CD4-positive, alpha-beta memory T cell (primary cell): ENCODE data around the gene APOL3. TPM values are rescaled to one million over a fixed set of nuclear protein-coding genes. Genes with fewer than 3 reads are reported as not detected.
A peak's percentile ranks its signal among the peaks of the same experiment; 100 is the strongest.
"Not testable (repeated sequence)": the region's sequence is repeated elsewhere in the genome, so short reads cannot be mapped to it uniquely, and the experiment has no call there.

Experiments
- CTCF ChIA-PET: fragments of 350-600 bp; sonication (Branson Sonifier 250); formaldehyde crosslinking; loops from one replicate; lab custom pipeline; 2021; ENCODE audit warnings: inconsistent platforms; ENCODE audit not compliant: partially characterized antibody; lab: Charles Lee
- POLR2A ChIA-PET: fragments of 350-600 bp; sonication (Branson Sonifier 250); formaldehyde crosslinking; loops from one replicate; lab custom pipeline; 2021; ENCODE audit not compliant: partially characterized antibody; lab: Charles Lee
- DNase-seq, 5 donors: peaks; one replicate each; pipeline versions ENCODE4 v3.0.0 to v3.0.0-alpha.2; 2020 to 2022; ENCODE audit warnings: mixed read lengths in 1 of 5
- H3K27ac ChIP-seq: one replicate; pipeline ENCODE4 v1.7.0; 2013; ENCODE audit warnings: low read depth, low read length
- H3K27me3 ChIP-seq: 2 replicates; pipeline ENCODE4 v1.7.0; 2013; ENCODE audit warnings: mild to moderate bottlenecking, low read length, moderate library complexity; ENCODE audit not compliant: insufficient read depth
- H3K36me3 ChIP-seq: 2 replicates; pipeline ENCODE4 v1.7.0; 2013; ENCODE audit warnings: mild to moderate bottlenecking, low read length, moderate library complexity; ENCODE audit not compliant: insufficient read depth
- H3K4me1 ChIP-seq: 2 replicates; pipeline ENCODE4 v1.7.0; 2013; ENCODE audit warnings: mild to moderate bottlenecking, low read length, moderate library complexity; ENCODE audit not compliant: insufficient read depth
- H3K4me3 ChIP-seq, 2 donors: one replicate each; pipeline ENCODE4 v1.7.0; 2013; ENCODE audit warnings: low read length in 2 of 2, mild to moderate bottlenecking in 1 of 2
- H3K9me3 ChIP-seq, 2 donors: one replicate each; pipeline ENCODE4 v1.7.0; 2013; ENCODE audit warnings: low read length in 2 of 2, control low read depth in 1 of 2; ENCODE audit not compliant: control insufficient read depth in 1 of 2
- H3K27ac Mint-ChIP-seq, 7 donors: one replicate each; pipeline ENCODE4 v1.8.0; 2020 to 2021; ENCODE audit warnings: mixed read lengths in 7 of 7, mild to moderate bottlenecking in 6 of 7, inconsistent platforms in 3 of 7, moderate library complexity in 3 of 7
- H3K27me3 Mint-ChIP-seq, 2 donors: one replicate each; pipeline ENCODE4 v1.8.0; 2020 to 2021; ENCODE audit warnings: mixed read lengths in 2 of 2
- H3K36me3 Mint-ChIP-seq, 2 donors: one replicate each; pipeline ENCODE4 v1.8.0; 2020 to 2021; ENCODE audit warnings: mixed read lengths in 2 of 2, inconsistent platforms in 1 of 2, mild to moderate bottlenecking in 1 of 2
- H3K4me1 Mint-ChIP-seq, 4 donors: one replicate each; pipeline ENCODE4 v1.8.0; 2020 to 2021; ENCODE audit warnings: mixed read lengths in 4 of 4, mild to moderate bottlenecking in 1 of 4
- H3K4me3 Mint-ChIP-seq, 8 donors: one replicate each; pipeline ENCODE4 v1.8.0; 2020 to 2021; ENCODE audit warnings: mixed read lengths in 8 of 8, mild to moderate bottlenecking in 7 of 8, moderate library complexity in 6 of 8, inconsistent platforms in 3 of 8
- H3K9me3 Mint-ChIP-seq, 8 donors: one replicate each; pipeline ENCODE4 v1.8.0; 2020 to 2021; ENCODE audit warnings: mixed read lengths in 8 of 8, mild to moderate bottlenecking in 5 of 8, inconsistent platforms in 3 of 8, moderate library complexity in 1 of 8
- intact Hi-C: fragments of 100-400 bp; cut with micrococcal nuclease; formaldehyde crosslinking; loops from one replicate; pipeline ENCODE4 v1.15.1; 2023
- polyA plus RNA-seq, 2 donors: library from polyadenylated mRNA; unstranded; fragments of 300-500 nt; fragmentation: Illumina TruSeq; gene quantifications; one replicate each; pipeline ENCODE4 v1.2.3, GENCODE V29; 2021
- total RNA-seq, 2 experiments: library from RNA; stranded (reverse); gene quantifications; one replicate each; pipeline ENCODE4 v1.2.3, GENCODE V29; 2021

Gene APOL3
- total and polyA plus RNA-seq, 4 experiments from 2014 or later = 47.4 to 229 (median 161) TPM

DNA sequence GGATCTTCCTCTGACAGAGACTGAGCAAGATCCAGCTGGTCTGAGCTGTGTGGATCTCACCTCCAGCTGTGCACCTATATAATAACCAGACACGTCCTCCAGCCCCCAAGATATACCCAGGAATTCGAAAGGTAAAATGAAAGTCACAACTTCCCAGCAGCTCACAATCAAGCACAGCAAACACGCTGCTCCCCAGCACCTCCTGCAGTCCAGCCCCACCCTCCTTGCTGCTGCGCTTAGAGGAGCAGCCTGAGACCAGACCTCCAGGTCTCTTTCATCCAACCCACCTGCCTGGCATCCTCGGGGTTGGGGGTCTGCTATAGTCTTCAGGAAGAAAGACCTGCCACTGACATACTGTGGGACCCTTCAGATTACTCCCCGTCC, 44.1 kb upstream of the APOL3 start:
- no peaks in the 10 kb centered on the region for H3K4me1 ChIP-seq
- Mint-ChIP-seq H3K4me1 (no peaks in the 10 kb centered on the region), H3K4me3 (no peak overlapping the region), H3K27me3 (peaks cover 7 to 22% of the 10 kb centered on the region in 2 donors), H3K36me3 (no peaks in the 10 kb centered on the region), H3K9me3 (peaks cover 0 to 9% (median 7%) of the 10 kb centered on the region in 8 donors), H3K27ac (no peak overlapping the region)
- DNase-seq = no peak
- no peaks in the 10 kb centered on the region for H3K9me3 ChIP-seq
- H3K36me3 ChIP-seq = no peaks in the 10 kb centered on the region
- no peaks in the 10 kb centered on the region for H3K27me3 ChIP-seq
- intact Hi-C loops = no loop called here
- H3K4me3 ChIP-seq = no peak overlapping the region
- ChIA-PET POLR2A (no interaction called here), CTCF (interaction anchor here (0.7 to 1.5 kb wide), 4 partner anchors 9 to 73 kb away, joined by 3 to 5 read pairs (median 4); partner anchors contain the start of gene APOL2)
- H3K27ac ChIP-seq = no peak overlapping the region

DNA sequence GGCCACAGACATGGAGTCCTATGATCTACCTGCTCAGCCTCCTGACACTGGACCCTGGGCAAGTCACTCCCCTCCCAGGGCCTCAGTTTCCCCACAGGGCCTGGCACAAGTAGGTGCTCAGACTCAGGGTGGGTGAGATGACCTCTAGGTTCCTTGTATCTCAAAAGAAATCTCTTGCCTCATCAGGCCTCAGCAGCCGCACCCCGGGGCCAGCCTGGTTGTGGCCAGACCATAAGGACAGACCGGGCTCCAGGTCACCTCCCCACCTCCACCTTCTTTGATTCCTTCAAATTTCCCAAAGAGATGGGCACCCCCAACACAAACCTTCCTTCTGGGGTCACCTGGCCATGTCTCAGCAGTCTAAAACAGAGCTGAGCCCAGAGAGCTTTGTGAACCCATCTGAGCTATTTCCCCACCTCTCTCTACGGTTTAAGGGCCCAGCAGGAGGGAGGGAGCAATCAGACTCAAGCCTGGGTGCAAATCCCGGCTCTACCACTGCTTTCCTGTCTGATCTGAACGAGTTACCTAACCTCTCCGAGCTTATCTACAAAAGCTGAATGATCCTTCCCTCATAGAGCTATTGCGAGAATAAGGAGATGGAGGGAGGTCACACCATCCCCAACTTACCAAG, 43.6 kb upstream of the APOL3 start:
- Histone ChIP-seq H3K4me1 (no peaks in the 10 kb centered on the region), H3K36me3 (no peaks in the 10 kb centered on the region), H3K9me3 (no peaks in the 10 kb centered on the region), H3K4me3 (no peak overlapping the region), H3K27me3 (no peaks in the 10 kb centered on the region), H3K27ac (no peak overlapping the region)
- no peaks in the 10 kb centered on the region for H3K4me1 Mint-ChIP-seq
- H3K27ac Mint-ChIP-seq = no peak overlapping the region
- no peaks in the 10 kb centered on the region for H3K36me3 Mint-ChIP-seq
- H3K4me3 Mint-ChIP-seq = no peak overlapping the region
- peaks cover 0 to 5% (median 2%) of the 10 kb centered on the region in 8 donors for H3K9me3 Mint-ChIP-seq
- peaks cover 7 to 18% of the 10 kb centered on the region in 2 donors for H3K27me3 Mint-ChIP-seq
- DNase-seq = no peak
- ChIA-PET POLR2A (no interaction called here), CTCF (interaction anchor here (0.7 to 1.3 kb wide), 3 partner anchors 10 to 74 kb away, joined by 4 to 5 read pairs (median 4); no protein-coding TSS in a partner anchor)
- intact Hi-C loops = no loop called here

GRCh38 chr22:36203441-36203840, 42.9 kb upstream of the APOL3 start:
- H3K9me3 ChIP-seq, DNase-seq, intact Hi-C loops, H3K4me3 ChIP-seq, H3K4me1 ChIP-seq, H3K27me3 ChIP-seq, POLR2A ChIA-PET, H3K4me1 Mint-ChIP-seq, H3K36me3 ChIP-seq, H3K36me3 Mint-ChIP-seq, H3K27ac ChIP-seq, H3K9me3 Mint-ChIP-seq, H3K4me3 Mint-ChIP-seq: not testable (repeated sequence)
- Mint-ChIP-seq H3K27ac (peak overlapping the region in 1 of 7 donors; percentile 74), H3K27me3 (peaks cover 7 to 16% of the 10 kb centered on the region in 2 donors)
- CTCF ChIA-PET = interaction anchor here (1.3 kb wide), 1 partner anchor 74 kb away, joined by 4 read pairs; no protein-coding TSS in a partner anchor

DNA sequence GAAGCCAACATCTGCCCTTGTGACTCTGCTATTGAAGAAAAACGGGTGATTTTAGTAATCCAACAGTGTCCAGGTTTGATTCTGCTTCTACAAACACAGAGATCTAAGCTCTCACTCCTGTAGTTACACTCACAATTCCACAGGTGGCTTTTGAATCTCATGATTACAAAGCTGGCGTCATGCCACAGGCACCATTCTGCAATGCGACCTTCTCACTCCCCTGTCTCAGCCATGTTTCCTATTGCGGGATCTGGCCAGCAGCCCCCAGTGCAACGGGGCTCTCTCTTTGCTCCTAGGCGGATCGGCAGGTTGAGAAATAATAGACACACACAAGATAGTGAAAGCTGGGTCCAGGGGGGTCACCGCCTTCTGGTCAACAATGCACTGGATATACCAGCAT, 42.4 kb upstream of the APOL3 start:
- H3K9me3 Mint-ChIP-seq, H3K36me3 ChIP-seq, H3K4me3 Mint-ChIP-seq, intact Hi-C loops, H3K4me3 ChIP-seq, H3K4me1 Mint-ChIP-seq, DNase-seq, H3K9me3 ChIP-seq, H3K27me3 ChIP-seq, POLR2A ChIA-PET, H3K4me1 ChIP-seq, H3K36me3 Mint-ChIP-seq, H3K27ac ChIP-seq, CTCF ChIA-PET: not testable (repeated sequence)
- peak overlapping the region in 1 of 7 donors; percentile 74 for H3K27ac Mint-ChIP-seq
- H3K27me3 Mint-ChIP-seq = peaks cover 5 to 16% of the 10 kb centered on the region in 2 donors

- POLR2A ChIA-PET = no interaction called here
- H3K4me1 ChIP-seq = no peaks in the 10 kb centered on the region
- Mint-ChIP-seq H3K9me3 (no peaks in the 10 kb centered on the region), H3K27ac (no peak within 1 kb of the TSS), H3K4me3 (no peak within 1 kb of the TSS), H3K27me3 (peaks cover 5 to 16% of the 10 kb centered on the region in 2 donors), H3K36me3 (no peaks in the 10 kb centered on the region), H3K4me1 (peaks cover 2 to 16% (median 5%) of the 10 kb centered on the region in 4 donors)
- no peaks in the 10 kb centered on the region for H3K36me3 ChIP-seq
- CTCF ChIA-PET = interaction anchor here (0.7 kb wide), 1 partner anchor 285 kb away, joined by 3 read pairs; no protein-coding TSS in a partner anchor
- no peak within 1 kb of the TSS for H3K27ac ChIP-seq
- intact Hi-C loops = no loop called here
- H3K27me3 ChIP-seq = no peaks in the 10 kb centered on the region
- no peak for DNase-seq
- no peaks in the 10 kb centered on the region for H3K9me3 ChIP-seq
- H3K4me3 ChIP-seq = no peak within 1 kb of the TSS
Observed at GRCh38 chr22:36201630-36202319, 41.2 kb upstream of the APOL3 start, which contains the start of gene APOL4. TSS of gene APOL4 (minus strand) at chr22:36201809. CDS start at chr22:36201734, 75 bp downstream.

- CTCF ChIA-PET, H3K27ac Mint-ChIP-seq, H3K4me3 ChIP-seq, H3K36me3 Mint-ChIP-seq, DNase-seq, H3K9me3 Mint-ChIP-seq, H3K4me1 ChIP-seq, H3K27me3 ChIP-seq, H3K4me3 Mint-ChIP-seq, H3K36me3 ChIP-seq, H3K9me3 ChIP-seq, H3K27ac ChIP-seq, POLR2A ChIA-PET, intact Hi-C loops: not testable (repeated sequence)
- H3K27me3 Mint-ChIP-seq = peaks cover 5 to 15% of the 10 kb centered on the region in 2 donors
- H3K4me1 Mint-ChIP-seq = peaks cover 2 to 22% (median 5%) of the 10 kb centered on the region in 4 donors
Observed at GRCh38 chr22:36201025-36201424, 40.5 kb upstream of the APOL3 start.

- H3K36me3 ChIP-seq = no peaks in the 10 kb centered on the region
- peaks cover 2 to 22% (median 6%) of the 10 kb centered on the region in 4 donors for H3K4me1 Mint-ChIP-seq
- DNase-seq = no peak
- H3K4me3 ChIP-seq = no peak overlapping the region
- no peak overlapping the region for H3K4me3 Mint-ChIP-seq
- no peaks in the 10 kb centered on the region for H3K4me1 ChIP-seq
- H3K36me3 Mint-ChIP-seq = no peaks in the 10 kb centered on the region
- H3K27me3 ChIP-seq = no peaks in the 10 kb centered on the region
- ChIA-PET POLR2A (no interaction called here), CTCF (interaction anchor here (1.3 kb wide), 1 partner anchor 287 kb away, joined by 3 read pairs; no protein-coding TSS in a partner anchor)
- peak overlapping the region in 1 of 7 donors; percentile 48 for H3K27ac Mint-ChIP-seq
- H3K27me3 Mint-ChIP-seq = peaks cover 5 to 8% of the 10 kb centered on the region in 2 donors
- intact Hi-C loops = no loop called here
- no peaks in the 10 kb centered on the region for H3K9me3 ChIP-seq
- H3K27ac ChIP-seq = no peak overlapping the region
- no peaks in the 10 kb centered on the region for H3K9me3 Mint-ChIP-seq
Observed at GRCh38 chr22:36199001-36199551, 38.5 kb upstream of the APOL3 start.
